K562 (cell line): ENCODE data around the gene RABGAP1L. TPM values are rescaled to one million over a fixed set of nuclear protein-coding genes. Genes with fewer than 3 reads are reported as not detected.

Experiments
- ATAC-seq: fragments of 200-7000 bp; cut with Tn5 transposase; 3 replicates; pipeline ENCODE4 v1.9.1; 2020; ENCODE audit warnings: moderate library complexity
- BruUV-seq: library from RNA; stranded (reverse); fragments of 400-500 nt; replicated peaks from 2 replicates; lab custom pipeline; 2021; lab: Mats Ljungman, UMichigan
- CTCF ChIA-PET: fragments of 300-600 bp; formaldehyde crosslinking; extraction: SDS; loops from one replicate; lab custom pipeline; 2021; ENCODE audit warnings: low intra/inter-chr PET ratio; lab: Yijun Ruan, JAX
- POLR2A ChIA-PET: fragments of 300-600, 350-650 bp; sonication (Branson Sonifier 250); formaldehyde crosslinking; extraction: SDS; loops from one replicate; lab custom pipeline; 2021; ENCODE audit warnings: antibody characterized with exemption, inconsistent platforms; lab: Yijun Ruan, JAX
- DNase-seq, 4 experiments: peaks; one replicate each; pipeline versions ENCODE4 v3.0.0 to v3.0.0-alpha.2; 2011 to 2018; ENCODE audit warnings: low spot score in 3 of 4, mixed read lengths in 3 of 4; ENCODE audit errors: extremely low read depth in 1 of 4
- FAIRE-seq: peaks from 2 replicates; lab custom pipeline; 2011; peaks lifted over from hg19 to GRCh38; lab: Jason Lieb, UNC
- H2AFZ ChIP-seq: 2 replicates; pipeline ENCODE4 v1.6.0; 2011; ENCODE audit warnings: low read depth, low read length, control low read depth, inconsistent platforms
- H3K27ac ChIP-seq: fragments of 200-600 bp; 3 replicates; pipeline ENCODE4 v1.8.0; 2011; ENCODE audit warnings: low read depth, mild to moderate bottlenecking, control low read depth, inconsistent platforms, low read length, moderate library complexity, mixed read lengths; ENCODE audit errors: extremely low read depth
- H3K27me3 ChIP-seq, 2 experiments: fragments of 300-600 bp in 1 of 2; 2 replicates in 1 of 2; 3 replicates in 1 of 2; pipeline versions ENCODE4 v1.6.0 to v1.8.0; 2011; ENCODE audit warnings: inconsistent platforms in 2 of 2, low read length in 2 of 2, mild to moderate bottlenecking in 1 of 2, mixed read lengths in 1 of 2, moderate library complexity in 1 of 2; ENCODE audit not compliant: control insufficient read depth in 2 of 2, insufficient read depth in 2 of 2
- H3K36me3 ChIP-seq: fragments of 300-600 bp; 3 replicates; pipeline ENCODE4 v1.8.0; 2011; ENCODE audit warnings: mild to moderate bottlenecking, low read length, inconsistent platforms; ENCODE audit not compliant: control insufficient read depth, insufficient read depth
- H3K4me1 ChIP-seq, 2 experiments: fragments of 200-600 bp in 1 of 2; replicated peaks in 1 of 2; 2 replicates in 1 of 2; 3 replicates in 1 of 2; pipeline versions ENCODE4 v1.5.1 to v1.8.0; 2011; ENCODE audit warnings: inconsistent platforms in 2 of 2, low read length in 2 of 2, mild to moderate bottlenecking in 1 of 2, mixed read lengths in 1 of 2, moderate library complexity in 1 of 2; ENCODE audit not compliant: control insufficient read depth in 2 of 2, insufficient read depth in 2 of 2
- H3K4me2 ChIP-seq: 2 replicates; pipeline ENCODE4 v1.6.1; 2011; ENCODE audit warnings: low read length, control low read depth, inconsistent platforms, mixed read lengths; ENCODE audit not compliant: insufficient read depth
- H3K4me3 ChIP-seq: fragments of 200-600 bp; sonication (generic), shearing (Covaris generic); 2 replicates; pipeline ENCODE4 v1.5.1; 2016; ENCODE audit warnings: control low read depth, inconsistent platforms
- H3K79me2 ChIP-seq: fragments of 200-600 bp; 3 replicates; pipeline ENCODE4 v1.8.0; 2011; ENCODE audit warnings: low read length, inconsistent platforms; ENCODE audit not compliant: control insufficient read depth, insufficient read depth
- H3K9ac ChIP-seq, 2 experiments: 2 replicates each; pipeline versions ENCODE4 v1.6.0 to v1.6.1; 2011; ENCODE audit warnings: low read depth in 2 of 2, low read length in 2 of 2, control low read depth in 1 of 2, inconsistent platforms in 1 of 2, mild to moderate bottlenecking in 1 of 2, mixed read lengths in 1 of 2; ENCODE audit not compliant: insufficient read depth in 1 of 2
- H3K9me1 ChIP-seq: one replicate; pipeline ENCODE4 v1.6.0; 2011; ENCODE audit warnings: inconsistent platforms, mild to moderate bottlenecking, low read length, moderate library complexity; ENCODE audit not compliant: control insufficient read depth, insufficient read depth
- H3K9me3 ChIP-seq: replicated peaks from 2 replicates; pipeline ENCODE4 v1.5.1; 2011; ENCODE audit warnings: low read depth, low read length, inconsistent platforms; ENCODE audit not compliant: control insufficient read depth, insufficient read depth
- H4K20me1 ChIP-seq: replicated peaks from 2 replicates; pipeline ENCODE4 v1.6.1; 2011; ENCODE audit warnings: low read length, inconsistent platforms, mixed read lengths; ENCODE audit not compliant: control insufficient read depth, insufficient read depth
- ETV5 ChIP-seq: sonication (generic); formaldehyde crosslinking; IDR thresholded peaks from 2 replicates; pipeline ENCODE4 v1.4.0; 2020; ENCODE audit warnings: low read depth, mild to moderate bottlenecking, missing genetic modification reagents
- FOXA1 ChIP-seq: fragments of 450-650 bp; IDR thresholded peaks from 2 replicates; pipeline ENCODE4 v1.6.1; 2016; ENCODE audit warnings: mild to moderate bottlenecking, borderline replicate concordance
- HEY1 ChIP-seq: fragments of 250-450 bp; sonication (Bioruptor Pico); IDR thresholded peaks from 2 replicates; pipeline ENCODE4 v1.5.0; 2020; ENCODE audit warnings: mild to moderate bottlenecking, moderate library complexity, borderline replicate concordance
- MIER1 ChIP-seq: fragments of 450-650 bp; IDR thresholded peaks from 2 replicates; pipeline ENCODE4 v1.6.1; 2016; ENCODE audit warnings: antibody characterized with exemption, mild to moderate bottlenecking, low read depth
- NR2C2 ChIP-seq, 2 experiments: fragments of 200-800 bp in 1 of 2; sonication (Bioruptor generic) in 1 of 2; sonication (generic) in 1 of 2; formaldehyde crosslinking in 1 of 2; IDR thresholded peaks; 2 replicates each; pipeline versions ENCODE4 v1.6.1 to v1.8.0; 2016 to 2022; ENCODE audit warnings: mild to moderate bottlenecking in 1 of 2, missing compliant biosample characterization in 1 of 2, missing genetic modification characterization in 1 of 2, missing genetic modification reagents in 1 of 2
- SMARCB1 ChIP-seq: IDR thresholded peaks from 2 replicates; pipeline ENCODE4 v1.6.1; 2011; ENCODE audit warnings: improper control_type of control experiment, low read depth; ENCODE audit not compliant: insufficient read length
- TARDBP ChIP-seq: fragments of 450-650 bp; IDR thresholded peaks from 2 replicates; pipeline ENCODE4 v1.6.1; 2016
- ZC3H8 ChIP-seq: fragments of 450-650 bp; IDR thresholded peaks from 2 replicates; pipeline ENCODE4 v1.6.1; 2017
- ZNF3 ChIP-seq: fragments of 250-450 bp; sonication (Bioruptor Pico); IDR thresholded peaks from 2 replicates; pipeline ENCODE4 v1.5.0; 2021; ENCODE audit warnings: mild to moderate bottlenecking, moderate library complexity
- ZNF778 ChIP-seq: fragments of 450-650 bp; formaldehyde crosslinking; IDR thresholded peaks from 2 replicates; pipeline ENCODE4 v1.4.0; 2020; ENCODE audit warnings: mild to moderate bottlenecking, moderate library complexity
- WGBS: fragments of 100-300 bp; shearing (Covaris generic); methylation state at CpG from one replicate; pipeline ENCODE4 v1.1.6; 2016; ENCODE audit warnings: low coverage, mixed read lengths; ENCODE audit not compliant: insufficient coverage; ENCODE audit errors: missing lambda C conversion rate; 5-methylcytosine and 5-hydroxymethylcytosine counted together
- in situ Hi-C: fragments of 300-500 bp; cut with MboI; formaldehyde crosslinking; loops from 4 replicates; pipeline ENCODE4 v1.15.0; 2018; ENCODE audit warnings: inconsistent platforms, mixed read lengths
- intact Hi-C: fragments of 100-400 bp; cut with micrococcal nuclease; formaldehyde crosslinking; loops from 2 replicates; pipeline ENCODE4 v1.14.2; 2022
- polyA plus RNA-seq, 8 experiments: library from polyadenylated mRNA; depleted of rRNA in 4 of 8; stranded (reverse) in 5 of 8; unstranded in 3 of 8; fragments of >200 nt; fragmentation: Nextera tagmentation in 2 of 8; fragmentation: Illumina TruSeq in 1 of 8; extraction: Ambion mirVana in 2 of 8; extraction: Trizol in 1 of 8; gene quantifications; 2 replicates each; pipeline versions ENCODE4 v1.2.1 to v1.2.3, GENCODE V29; 2011 to 2014; ENCODE audit warnings: inconsistent platforms in 1 of 8, missing spikeins in 1 of 8
- total RNA-seq, 7 experiments: library from RNA; depleted of rRNA in 6 of 7; stranded (reverse); fragments of >200 nt in 6 of 7; fragmentation: Illumina TruSeq in 2 of 7; extraction: Trizol in 2 of 7; gene quantifications; 2 replicates each; pipeline versions ENCODE4 v1.2.1 to v1.2.3, GENCODE V29; 2011 to 2021; ENCODE audit warnings: low replicate concordance in 1 of 7
- TF ChIP-seq, protein P1 (sequence below): sonication (generic); formaldehyde crosslinking; IDR thresholded peaks from 2 replicates; pipeline ENCODE4 v1.8.0; 2022; ENCODE audit warnings: mild to moderate bottlenecking, missing genetic modification reagents, borderline replicate concordance
- TF ChIP-seq, protein P2 (sequence below): fragments of 450-650 bp; IDR thresholded peaks from 2 replicates; pipeline ENCODE4 v1.6.1; 2018; ENCODE audit warnings: mild to moderate bottlenecking, low read depth; ENCODE audit not compliant: partially characterized antibody
- TF ChIP-seq, protein P3 (sequence below): sonication (generic); formaldehyde crosslinking; IDR thresholded peaks from 2 replicates; pipeline ENCODE4 v1.8.1; 2023; ENCODE audit warnings: mild to moderate bottlenecking, missing genetic modification reagents, moderate library complexity

RABGAP1L gene
- total and polyA plus RNA-seq, 9 of the 15 experiments (the other 6 are each of a cell fraction or from before 2014, with no cell fraction given): 16.5 to 44.9 (median 26.7) TPM

DNA sequence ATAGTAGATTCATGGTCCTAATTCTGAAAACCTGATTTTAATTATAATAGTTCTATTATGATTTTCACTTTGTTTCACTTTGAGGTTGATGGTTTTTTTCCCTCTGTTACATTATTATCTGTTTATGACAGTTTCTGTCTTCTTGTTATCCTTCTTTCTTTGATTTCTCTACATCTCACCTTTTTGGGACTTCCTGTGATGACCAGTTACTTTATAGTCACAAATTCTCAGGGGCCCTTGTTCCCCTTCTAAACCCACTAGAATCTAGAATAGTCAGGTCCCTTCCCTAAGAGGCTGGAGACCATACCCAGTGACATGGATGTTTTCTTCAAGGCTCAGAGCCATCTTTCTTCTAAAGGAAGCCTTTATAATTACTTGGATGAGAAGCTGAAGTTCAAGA, 526.9 kb downstream of the RABGAP1L start:
- Histone ChIP-seq H3K4me3 (no peak overlapping the region), H3K27me3 (no peaks in the 10 kb centered on the region), H3K9me3 (no peaks in the 10 kb centered on the region), H3K4me2 (no peak overlapping the region), H3K4me1 (no peaks in the 10 kb centered on the region), H3K9me1 (no peaks in the 10 kb centered on the region), H2AFZ (no peak overlapping the region), H3K9ac (no peak overlapping the region), H3K36me3 (no peaks in the 10 kb centered on the region), H3K27ac (no peak overlapping the region), H4K20me1 (no peaks in the 10 kb centered on the region), H3K79me2 (no peaks in the 10 kb centered on the region)
- CTCF ChIA-PET: no interaction called here
- in situ Hi-C loops: no loop called here
- intact Hi-C loops: no loop called here
- FAIRE-seq (no peak), ATAC-seq (no peak), DNase-seq (no peak)
- no peak for TF ChIP-seq SMARCB1
- TF ChIP-seq FOXA1: no peak
- TF ChIP-seq NR2C2 (CRISPR knock-in tag; IDR thresholded peaks at IDR 0.05): no peak
- TF ChIP-seq NR2C2 (tag; IDR thresholded peaks at IDR 0.05): no peak
- TF ChIP-seq ZNF3 (CRISPR knock-in tag): no peak
- TF ChIP-seq ZC3H8: no peak
- TF ChIP-seq TARDBP: no peak
- no peak for TF ChIP-seq HEY1 (CRISPR knock-in tag)
- no peak for TF ChIP-seq ZNF778 (CRISPR knock-in tag)
- no TSS peak for BruUV-seq
- POLR2A ChIA-PET: interaction anchor here (0.6 kb wide), 1 partner anchor 1275 kb away, joined by 3 read pairs; no protein-coding TSS in a partner anchor

DNA sequence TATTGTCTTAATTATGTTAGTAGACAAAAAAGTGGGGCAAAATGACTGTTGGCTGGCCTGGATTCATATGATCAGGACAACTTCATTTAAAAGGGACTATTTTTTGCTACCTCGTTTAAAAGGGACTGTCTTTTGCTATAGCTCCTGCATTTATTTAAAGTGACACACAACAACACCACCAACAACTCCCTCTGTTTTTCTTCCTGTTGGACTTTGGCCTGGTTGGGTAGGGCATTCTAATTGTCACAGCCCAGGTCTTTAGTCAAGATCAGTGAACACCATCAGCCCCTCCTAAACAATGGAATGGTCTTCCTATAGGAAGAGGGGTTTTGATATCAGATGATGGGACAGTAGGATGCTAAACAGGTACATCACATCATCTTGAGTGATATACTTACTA, 530.2 kb downstream of the RABGAP1L start:
- FAIRE-seq (no peak), ATAC-seq (no peak), DNase-seq (no peak)
- Histone ChIP-seq H3K4me2 (no peak overlapping the region), H3K27me3 (no peaks in the 10 kb centered on the region), H3K79me2 (no peaks in the 10 kb centered on the region), H3K36me3 (no peaks in the 10 kb centered on the region), H3K27ac (no peak overlapping the region), H2AFZ (no peak overlapping the region), H3K4me3 (no peak overlapping the region), H3K9me1 (no peaks in the 10 kb centered on the region), H3K4me1 (no peaks in the 10 kb centered on the region), H4K20me1 (no peaks in the 10 kb centered on the region), H3K9ac (no peak overlapping the region), H3K9me3 (no peaks in the 10 kb centered on the region)
- no TSS peak for BruUV-seq
- ChIA-PET CTCF (no interaction called here), POLR2A (no interaction called here)
- intact Hi-C loops: no loop called here
- in situ Hi-C loops: no loop called here
- 6% methylated on average over 1 of the region's 1 CpG for WGBS
- TF ChIP-seq MIER1 (no peak), ETV5 (CRISPR knock-in tag) (no peak)
- TF ChIP-seq, protein P1, sequence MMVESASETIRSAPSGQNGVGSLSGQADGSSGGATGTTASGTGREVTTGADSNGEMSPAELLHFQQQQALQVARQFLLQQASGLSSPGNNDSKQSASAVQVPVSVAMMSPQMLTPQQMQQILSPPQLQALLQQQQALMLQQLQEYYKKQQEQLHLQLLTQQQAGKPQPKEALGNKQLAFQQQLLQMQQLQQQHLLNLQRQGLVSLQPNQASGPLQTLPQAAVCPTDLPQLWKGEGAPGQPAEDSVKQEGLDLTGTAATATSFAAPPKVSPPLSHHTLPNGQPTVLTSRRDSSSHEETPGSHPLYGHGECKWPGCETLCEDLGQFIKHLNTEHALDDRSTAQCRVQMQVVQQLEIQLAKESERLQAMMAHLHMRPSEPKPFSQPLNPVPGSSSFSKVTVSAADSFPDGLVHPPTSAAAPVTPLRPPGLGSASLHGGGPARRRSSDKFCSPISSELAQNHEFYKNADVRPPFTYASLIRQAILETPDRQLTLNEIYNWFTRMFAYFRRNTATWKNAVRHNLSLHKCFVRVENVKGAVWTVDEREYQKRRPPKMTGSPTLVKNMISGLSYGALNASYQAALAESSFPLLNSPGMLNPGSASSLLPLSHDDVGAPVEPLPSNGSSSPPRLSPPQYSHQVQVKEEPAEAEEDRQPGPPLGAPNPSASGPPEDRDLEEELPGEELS: no peak
- TF ChIP-seq, protein P2, sequence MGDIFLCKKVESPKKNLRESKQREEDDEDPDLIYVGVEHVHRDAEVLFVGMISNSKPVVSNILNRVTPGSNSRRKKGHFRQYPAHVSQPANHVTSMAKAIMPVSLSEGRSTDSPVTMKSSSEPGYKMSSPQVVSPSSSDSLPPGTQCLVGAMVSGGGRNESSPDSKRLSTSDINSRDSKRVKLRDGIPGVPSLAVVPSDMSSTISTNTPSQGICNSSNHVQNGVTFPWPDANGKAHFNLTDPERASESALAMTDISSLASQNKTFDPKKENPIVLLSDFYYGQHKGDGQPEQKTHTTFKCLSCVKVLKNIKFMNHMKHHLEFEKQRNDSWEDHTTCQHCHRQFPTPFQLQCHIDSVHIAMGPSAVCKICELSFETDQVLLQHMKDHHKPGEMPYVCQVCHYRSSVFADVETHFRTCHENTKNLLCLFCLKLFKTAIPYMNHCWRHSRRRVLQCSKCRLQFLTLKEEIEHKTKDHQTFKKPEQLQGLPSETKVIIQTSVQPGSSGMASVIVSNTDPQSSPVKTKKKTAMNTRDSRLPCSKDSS: no peak
- TF ChIP-seq, protein P3, sequence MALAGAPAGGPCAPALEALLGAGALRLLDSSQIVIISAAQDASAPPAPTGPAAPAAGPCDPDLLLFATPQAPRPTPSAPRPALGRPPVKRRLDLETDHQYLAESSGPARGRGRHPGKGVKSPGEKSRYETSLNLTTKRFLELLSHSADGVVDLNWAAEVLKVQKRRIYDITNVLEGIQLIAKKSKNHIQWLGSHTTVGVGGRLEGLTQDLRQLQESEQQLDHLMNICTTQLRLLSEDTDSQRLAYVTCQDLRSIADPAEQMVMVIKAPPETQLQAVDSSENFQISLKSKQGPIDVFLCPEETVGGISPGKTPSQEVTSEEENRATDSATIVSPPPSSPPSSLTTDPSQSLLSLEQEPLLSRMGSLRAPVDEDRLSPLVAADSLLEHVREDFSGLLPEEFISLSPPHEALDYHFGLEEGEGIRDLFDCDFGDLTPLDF (CRISPR knock-in tag): no peak
